Measurements from ENCODE around the gene AGRP. TPM values are rescaled to one million over a fixed set of nuclear protein-coding genes. Genes with fewer than 3 reads are reported as not detected.
A peak's percentile ranks its signal among the peaks of the same experiment; 100 is the strongest.
"Not testable (repeated sequence)": the region's sequence is repeated elsewhere in the genome, so short reads cannot be mapped to it uniquely, and the experiment has no call there.

Gene AGRP
- total RNA-seq, 2 experiments from 2014 or later, result not detected

GRCh38 chr16:67517661-67518423 lies 34.5 kb upstream of the AGRP start:
- ATAC-seq, result no peak
- Mint-ChIP-seq H3K27me3 (no peaks in the 10 kb centered on the region), H3K4me3 (no peak overlapping the region), H3K27ac (no peak overlapping the region), H3K36me3 (no peaks in the 10 kb centered on the region), H3K9me3 (ENCODE audit: low read depth) (no peaks in the 10 kb centered on the region), H3K4me1 (peaks cover 41% of the 10 kb centered on the region)
- CTCF ChIA-PET, result interaction anchor here (0.7 to 20.7 kb wide), 6 partner anchors 18 to 150 kb away, joined by 3 to 732 read pairs (median 21); partner anchors contain the start of genes ACD, AGRP, ATP6V0D1 and CARMIL2
- DNase-seq, result no peak

GRCh38 chr16:67517155-67517445 lies 33.8 kb upstream of the AGRP start:
- CTCF ChIA-PET, result interaction anchor here (0.7 to 20.7 kb wide), 6 partner anchors 18 to 151 kb away, joined by 3 to 732 read pairs (median 21); partner anchors contain the start of genes ACD, AGRP, ATP6V0D1 and CARMIL2
- peaks cover 38% of the 10 kb centered on the region for H3K4me1 Mint-ChIP-seq
- H3K9me3 Mint-ChIP-seq (ENCODE audit: low read depth), result no peaks in the 10 kb centered on the region
- ATAC-seq, result no peak
- no peak overlapping the region for H3K4me3 Mint-ChIP-seq
- H3K36me3 Mint-ChIP-seq, result no peaks in the 10 kb centered on the region
- H3K27ac Mint-ChIP-seq, result no peak overlapping the region
- no peak for DNase-seq
- H3K27me3 Mint-ChIP-seq, result no peaks in the 10 kb centered on the region

GRCh38 chr16:67516296-67517154 lies 33.2 kb upstream of the AGRP start:
- Mint-ChIP-seq H3K4me3 (no peak overlapping the region), H3K9me3 (ENCODE audit: low read depth) (no peaks in the 10 kb centered on the region), H3K27me3 (no peaks in the 10 kb centered on the region), H3K4me1 (peaks cover 34% of the 10 kb centered on the region), H3K36me3 (no peaks in the 10 kb centered on the region), H3K27ac (no peak overlapping the region)
- CTCF ChIA-PET, result interaction anchor here (1.4 to 20.7 kb wide), 7 partner anchors 19 to 156 kb away, joined by 3 to 732 read pairs (median 11); partner anchors contain the start of genes ACD, AGRP, ATP6V0D1 and CARMIL2
- no peak for ATAC-seq
- DNase-seq, result no peak

GRCh38 chr16:67514382-67514828 lies 31.1 kb upstream of the AGRP start:
- H3K9me3 Mint-ChIP-seq (ENCODE audit: low read depth), result no peaks in the 10 kb centered on the region
- no peaks in the 10 kb centered on the region for H3K36me3 Mint-ChIP-seq
- no peak overlapping the region for H3K4me3 Mint-ChIP-seq
- DNase-seq (peak; percentile 89), ATAC-seq (peak; percentile 82)
- CTCF ChIA-PET, result interaction anchor here (0.6 to 20.7 kb wide), 25 partner anchors 9 to 967 kb away, joined by 3 to 732 read pairs (median 4); partner anchors contain the start of genes ACD, AGRP, ATP6V0D1 and CARMIL2
- H3K4me1 Mint-ChIP-seq, result peaks cover 20% of the 10 kb centered on the region
- no peaks in the 10 kb centered on the region for H3K27me3 Mint-ChIP-seq
- peak overlapping the region; percentile 78 for H3K27ac Mint-ChIP-seq

- not testable (repeated sequence) for H3K27me3 Mint-ChIP-seq; H3K27ac Mint-ChIP-seq; DNase-seq; H3K36me3 Mint-ChIP-seq; H3K9me3 Mint-ChIP-seq (ENCODE audit: low read depth); H3K4me3 Mint-ChIP-seq
- H3K4me1 Mint-ChIP-seq, result peaks cover 18% of the 10 kb centered on the region
- CTCF ChIA-PET, result interaction anchor here (0.6 to 20.7 kb wide), 24 partner anchors 10 to 423 kb away, joined by 3 to 732 read pairs (median 4); partner anchors contain the start of genes ACD, AGRP, ATP6V0D1 and CARMIL2
- peak; percentile 9 for ATAC-seq
These were observed 30.5 kb upstream of the AGRP start for GRCh38 chr16:67513892-67514291.

GRCh38 chr16:67509016-67509415 lies 25.7 kb upstream of the AGRP start:
- Mint-ChIP-seq H3K4me1 (peaks cover 32% of the 10 kb centered on the region), H3K9me3 (ENCODE audit: low read depth) (no peaks in the 10 kb centered on the region), H3K4me3 (no peak overlapping the region), H3K27ac (no peak overlapping the region), H3K27me3 (no peaks in the 10 kb centered on the region), H3K36me3 (peaks cover 9% of the 10 kb centered on the region)
- CTCF ChIA-PET, result interaction anchor here (1.8 to 2.0 kb wide), 3 partner anchors 11 to 15 kb away, joined by 4 to 13 read pairs (median 9); no protein-coding TSS in a partner anchor
- DNase-seq (no peak), ATAC-seq (no peak)

GRCh38 chr16:67506468-67506867 lies 23.1 kb upstream of the AGRP start:
- CTCF ChIA-PET, result interaction anchor here (1.1 to 30.1 kb wide), 2 partner anchors 14 to 15 kb away, joined by 7 to 732 read pairs; partner anchors contain the start of gene RIPOR1
- Mint-ChIP-seq H3K27me3 (no peaks in the 10 kb centered on the region), H3K4me1 (peaks cover 42% of the 10 kb centered on the region), H3K36me3 (peaks cover 14% of the 10 kb centered on the region), H3K27ac (peak overlapping the region; percentile 15), H3K4me3 (no peak overlapping the region), H3K9me3 (ENCODE audit: low read depth) (no peaks in the 10 kb centered on the region)
- DNase-seq (no peak), ATAC-seq (no peak)

GRCh38 chr16:67504031-67505021 lies 21.0 kb upstream of the AGRP start:
- peak; percentile 89 for DNase-seq
- H3K9me3 Mint-ChIP-seq (ENCODE audit: low read depth), result no peaks in the 10 kb centered on the region
- ATAC-seq, result peak; percentile 98
- H3K4me1 Mint-ChIP-seq, result peaks cover 42% of the 10 kb centered on the region
- H3K36me3 Mint-ChIP-seq, result peaks cover 14% of the 10 kb centered on the region
- no peak overlapping the region for H3K4me3 Mint-ChIP-seq
- no peaks in the 10 kb centered on the region for H3K27me3 Mint-ChIP-seq
- CTCF ChIA-PET, result interaction anchor here (1.3 to 30.1 kb wide), 4 partner anchors 11 to 82 kb away, joined by 3 to 732 read pairs (median 15); partner anchors contain the start of genes ATP6V0D1 and RIPOR1
- H3K27ac Mint-ChIP-seq, result peak overlapping the region; percentile 83

- no peak overlapping the region for H3K4me3 Mint-ChIP-seq
- ATAC-seq (no peak), DNase-seq (no peak)
- peaks cover 12% of the 10 kb centered on the region for H3K4me1 Mint-ChIP-seq
- H3K36me3 Mint-ChIP-seq, result peaks cover 5% of the 10 kb centered on the region
- no peaks in the 10 kb centered on the region for H3K27me3 Mint-ChIP-seq
- no peaks in the 10 kb centered on the region for H3K9me3 Mint-ChIP-seq (ENCODE audit: low read depth)
- CTCF ChIA-PET, result interaction anchor here (0.7 to 30.1 kb wide), 2 partner anchors 22 to 70 kb away, joined by 3 to 732 read pairs; partner anchors contain the start of gene RIPOR1
- no peak overlapping the region for H3K27ac Mint-ChIP-seq
These were observed 15.8 kb upstream of the AGRP start for GRCh38 chr16:67499106-67499505.

- no peak for DNase-seq
- no peaks in the 10 kb centered on the region for H3K9me3 Mint-ChIP-seq (ENCODE audit: low read depth)
- no peaks in the 10 kb centered on the region for H3K4me1 Mint-ChIP-seq
- no peaks in the 10 kb centered on the region for H3K27me3 Mint-ChIP-seq
- no peak overlapping the region for H3K4me3 Mint-ChIP-seq
- H3K27ac Mint-ChIP-seq, result no peak overlapping the region
- no peaks in the 10 kb centered on the region for H3K36me3 Mint-ChIP-seq
- no peak for ATAC-seq
- CTCF ChIA-PET, result interaction anchor here (0.9 to 30.1 kb wide), 4 partner anchors 9 to 164 kb away, joined by 3 to 732 read pairs (median 22); partner anchors contain the start of genes ATP6V0D1, KCTD19, LRRC36 and RIPOR1
These were observed 7.2 kb upstream of the AGRP start for GRCh38 chr16:67490335-67491096.

- ATAC-seq (no peak), DNase-seq (no peak)
- no peaks in the 10 kb centered on the region for H3K9me3 Mint-ChIP-seq (ENCODE audit: low read depth)
- CTCF ChIA-PET, result interaction anchor here (1.2 to 30.1 kb wide), 3 partner anchors 8 to 72 kb away, joined by 3 to 732 read pairs (median 40); partner anchors contain the start of genes ATP6V0D1 and RIPOR1
- H3K27me3 Mint-ChIP-seq, result no peaks in the 10 kb centered on the region
- no peaks in the 10 kb centered on the region for H3K4me1 Mint-ChIP-seq
- peaks cover 4% of the 10 kb centered on the region for H3K36me3 Mint-ChIP-seq
- no peak overlapping the region for H3K27ac Mint-ChIP-seq
- H3K4me3 Mint-ChIP-seq, result no peak overlapping the region
These were observed 6.2 kb upstream of the AGRP start for GRCh38 chr16:67489401-67490083.
